ENCODE results near the gene NBEAL1.

DNA sequence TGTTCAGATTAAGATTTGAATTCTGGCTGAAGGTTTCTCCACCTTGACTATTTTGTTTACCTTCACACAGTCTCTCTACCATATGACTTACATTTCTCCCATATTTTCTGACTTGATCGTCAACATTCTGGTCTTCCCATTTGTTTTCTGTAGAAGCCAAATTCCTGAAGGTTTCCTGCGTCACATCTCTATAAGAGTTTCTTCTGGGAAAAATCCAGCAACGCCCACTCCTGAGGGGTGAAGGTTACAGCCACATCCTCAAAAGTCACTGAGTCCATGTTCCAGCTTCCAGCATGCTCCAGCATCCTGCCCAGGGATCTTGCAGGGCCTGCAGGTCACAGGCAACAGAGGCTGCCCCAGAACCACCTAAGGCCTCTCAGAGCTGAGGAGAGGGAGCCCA is 47.5 kb downstream of the NBEAL1 start:
- TF ChIP-seq POLR2A (IDR thresholded peaks at IDR 0.05; ENCODE audit: low read depth) (no peak), CTCF (IDR thresholded peaks at IDR 0.05) (no peak), POLR2AphosphoS5 (IDR thresholded peaks at IDR 0.05) (no peak), EP300 (IDR thresholded peaks at IDR 0.05) (no peak)
